RPMI8226 (cell line): ENCODE results near the gene TENM3.
A peak's percentile ranks its signal among the peaks of the same experiment; 100 is the strongest.

Experiments used
- DNase-seq: peaks from one replicate; pipeline ENCODE4 v3.0.0-alpha.2; 2015

TENM3 gene

GRCh38 chr4:182470215-182470614 is 227.0 kb downstream of the TENM3 start:
- no peak for DNase-seq

GRCh38 chr4:182475539-182475938 is 232.3 kb downstream of the TENM3 start:
- DNase-seq = no peak

DNA sequence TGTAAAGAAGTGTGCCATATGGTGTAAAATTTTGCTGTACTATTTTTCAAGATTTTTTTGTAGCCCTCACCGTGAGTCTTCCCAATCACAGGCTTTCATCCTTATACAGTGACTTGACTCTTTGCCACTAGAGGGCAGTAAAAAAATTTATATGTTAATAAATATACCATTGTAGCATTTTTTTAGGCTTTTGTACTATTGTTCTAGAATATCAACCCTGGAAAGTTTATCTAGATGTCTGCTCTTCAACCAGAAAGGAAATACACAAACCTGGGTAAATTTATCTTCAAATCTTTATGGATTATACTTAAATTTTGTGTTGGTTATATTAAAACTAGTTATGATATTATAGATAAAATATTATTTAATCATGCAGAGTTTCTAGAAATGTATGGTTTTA is 235.3 kb downstream of the TENM3 start:
- peak; percentile 38 for DNase-seq

DNA sequence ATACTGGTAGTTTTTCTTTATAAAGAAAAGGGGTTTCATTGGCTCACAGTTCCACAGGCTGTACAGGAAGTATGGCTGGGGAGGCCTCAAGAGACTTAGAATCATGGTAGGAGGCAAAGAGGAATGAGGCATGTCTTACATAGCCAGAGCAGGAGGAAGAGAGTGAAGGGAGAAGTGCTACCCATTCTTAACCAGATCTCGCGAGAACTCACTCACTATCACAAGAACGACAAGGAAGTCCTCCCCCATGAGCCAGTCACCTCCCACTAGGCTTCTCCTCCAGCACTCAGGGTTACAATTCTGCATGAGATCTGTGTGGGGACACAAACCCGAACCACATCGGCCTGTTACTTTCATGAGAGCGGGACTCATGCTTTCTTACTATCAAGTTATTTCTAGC is 240.5 kb downstream of the TENM3 start:
- no peak for DNase-seq

GRCh38 chr4:182486881-182487280 is 243.7 kb downstream of the TENM3 start:
- DNase-seq = no peak

GRCh38 chr4:182488896-182489295 is 245.7 kb downstream of the TENM3 start:
- no peak for DNase-seq

GRCh38 chr4:182489607-182490006 is 246.4 kb downstream of the TENM3 start:
- DNase-seq = no peak

DNA sequence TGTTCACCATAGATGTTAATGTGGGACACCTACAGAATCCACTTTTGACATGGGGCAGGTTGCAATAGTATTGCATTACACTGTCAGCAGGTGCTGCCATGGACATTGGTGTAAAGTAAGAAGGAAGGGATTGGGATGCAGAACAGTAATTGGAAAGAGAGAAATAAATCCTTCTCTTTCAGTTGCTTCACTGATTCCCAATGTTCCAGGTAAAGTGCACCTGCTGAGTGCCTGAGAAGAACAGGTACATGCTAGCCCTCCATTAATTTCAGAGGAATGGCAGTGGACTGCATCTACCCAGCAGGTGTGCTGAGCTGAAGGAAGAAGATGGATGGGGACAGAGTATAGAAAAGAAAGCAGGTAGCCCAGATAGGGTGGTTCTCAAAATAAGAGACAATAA is 248.5 kb downstream of the TENM3 start:
- DNase-seq = no peak

- peak; percentile 54 for DNase-seq
Measured at GRCh38 chr4:182492423-182492822, 249.2 kb downstream of the TENM3 start.

GRCh38 chr4:182493377-182493776 is 250.2 kb downstream of the TENM3 start:
- no peak for DNase-seq

- DNase-seq = no peak
Measured at GRCh38 chr4:182494103-182494502, 250.9 kb downstream of the TENM3 start.

DNA sequence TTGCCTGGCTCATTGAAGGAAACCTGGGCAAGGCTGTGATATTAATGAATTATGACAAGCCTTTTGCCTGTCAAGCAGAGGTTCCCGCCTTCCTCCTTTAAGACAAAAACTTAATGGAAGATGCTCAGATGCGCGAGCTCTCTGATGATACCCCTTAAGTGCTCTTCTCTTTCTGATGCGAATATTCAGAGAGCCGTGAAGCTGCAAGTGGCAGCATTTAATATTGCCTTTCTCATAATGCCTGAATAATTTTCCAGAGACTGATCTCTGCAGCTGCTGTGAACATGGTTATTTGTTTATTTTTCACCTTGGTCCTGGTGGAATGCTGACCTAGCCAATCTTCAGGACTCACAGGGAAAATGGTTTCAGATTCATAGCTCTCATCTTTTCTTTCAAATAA is 251.8 kb downstream of the TENM3 start:
- DNase-seq = no peak

DNA sequence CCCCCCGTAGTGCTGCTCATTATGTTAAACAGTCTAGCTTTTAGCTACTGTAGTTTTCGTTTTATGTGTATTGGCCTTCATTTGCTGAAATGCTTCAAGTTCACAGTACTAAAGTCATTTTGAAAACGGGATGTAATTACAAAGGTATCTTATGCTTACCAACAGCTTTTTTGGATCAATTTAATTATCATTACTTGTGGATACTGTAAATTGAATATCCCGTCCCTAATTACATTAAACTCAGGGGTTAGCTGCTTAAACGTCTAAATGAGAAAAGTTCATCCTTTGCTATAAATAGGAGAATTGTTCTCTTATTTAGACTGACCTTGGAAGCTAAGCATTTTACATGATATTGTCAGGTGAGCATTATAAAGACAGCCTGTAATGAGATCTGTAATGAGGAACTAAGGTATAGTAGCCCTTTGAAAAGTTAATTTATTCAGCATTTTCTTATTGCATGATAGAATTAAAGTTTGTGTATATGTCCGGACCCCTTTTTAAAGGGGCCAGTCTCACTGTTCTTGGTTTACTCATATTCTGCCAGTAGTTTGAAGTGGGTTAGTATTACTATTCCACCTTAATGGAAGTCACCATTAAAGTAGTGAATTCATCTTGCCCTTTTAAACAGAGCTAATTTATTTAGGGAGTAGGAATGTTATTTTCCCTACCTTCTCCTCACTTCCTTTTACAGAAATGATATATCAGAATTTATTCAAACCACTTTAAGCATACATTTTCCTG is 252.6 kb downstream of the TENM3 start:
- no peak for DNase-seq

- no peak for DNase-seq
Measured at GRCh38 chr4:182496408-182496807, 253.2 kb downstream of the TENM3 start.

- DNase-seq = no peak
Measured at GRCh38 chr4:182502064-182502463, 258.9 kb downstream of the TENM3 start.

DNA sequence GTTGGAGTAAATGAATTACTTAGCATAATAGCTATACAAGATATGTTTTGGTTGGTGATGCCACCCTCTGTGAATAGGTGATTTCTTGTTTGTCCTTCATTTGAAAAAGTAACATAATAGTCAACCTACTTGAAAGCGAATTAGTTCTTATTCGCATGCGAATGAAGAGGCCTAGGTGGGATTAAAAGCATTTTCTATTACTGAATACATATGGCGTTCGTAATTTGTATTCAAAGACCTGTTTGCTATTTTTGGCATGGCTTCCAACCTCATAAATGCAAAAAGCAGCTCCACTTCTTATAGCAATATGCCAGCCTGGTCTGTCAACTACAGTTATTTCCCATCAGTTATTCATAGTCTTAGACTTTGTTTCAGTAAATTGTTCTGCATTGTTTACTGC is 261.3 kb downstream of the TENM3 start:
- no peak for DNase-seq

DNA sequence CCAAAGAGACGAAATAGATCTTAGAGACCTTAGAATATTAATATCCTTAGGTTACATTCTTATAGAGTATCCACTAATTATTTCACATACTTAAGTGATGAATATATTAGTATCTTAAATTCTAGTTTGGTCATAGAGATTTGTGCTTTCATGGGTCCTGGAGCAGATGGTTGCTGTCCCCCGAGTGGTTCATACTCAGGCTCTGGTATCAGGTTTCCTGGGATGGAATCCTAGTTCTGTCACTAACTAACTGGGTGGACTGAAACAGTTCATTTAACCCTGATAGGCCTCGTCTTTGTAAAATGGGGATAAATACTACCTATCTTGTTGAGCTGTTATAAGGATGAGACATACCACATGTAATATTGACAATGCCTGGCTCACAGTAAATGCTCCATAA is 264.6 kb downstream of the TENM3 start:
- no peak for DNase-seq

DNA sequence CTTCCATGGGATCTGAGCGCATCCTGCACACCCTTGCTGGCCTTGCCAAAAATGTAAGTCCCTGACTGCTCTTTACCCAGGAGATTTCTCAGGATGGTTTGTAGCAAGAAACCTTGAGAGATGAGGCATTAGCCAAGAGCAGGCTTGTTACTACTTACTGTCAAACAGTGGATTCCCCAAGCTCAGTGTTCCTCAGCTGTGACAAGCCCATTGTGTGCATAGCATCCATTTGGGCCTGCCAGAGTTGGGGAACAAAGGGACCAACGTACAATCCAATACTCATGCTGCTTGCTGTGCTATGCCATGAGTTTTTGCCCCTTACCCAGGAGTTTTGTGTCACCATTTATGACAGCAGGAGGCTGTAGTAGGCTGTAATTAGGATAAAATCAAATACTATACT is 267.6 kb downstream of the TENM3 start:
- DNase-seq = no peak

- no peak for DNase-seq
Measured at GRCh38 chr4:182513587-182514291, 270.5 kb downstream of the TENM3 start.

DNA sequence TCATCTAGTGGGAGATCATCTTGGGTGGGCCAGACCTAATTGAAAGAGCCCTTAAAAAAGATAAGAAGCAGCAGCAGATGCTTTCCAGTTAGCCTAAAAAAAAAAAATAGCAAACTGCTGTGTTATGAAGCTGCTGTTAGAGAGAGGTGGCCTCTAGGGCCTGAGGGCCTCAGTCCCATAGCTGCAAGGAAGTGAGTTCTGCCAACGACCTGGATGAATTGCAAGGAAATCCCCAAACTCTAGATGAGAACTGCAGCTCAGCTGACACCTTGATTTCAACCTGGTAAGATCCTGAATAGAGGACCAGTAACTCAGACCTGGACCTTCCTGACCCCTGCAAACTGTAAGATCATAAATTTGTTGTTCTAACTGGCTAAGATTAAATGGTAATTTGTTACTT is 275.2 kb downstream of the TENM3 start:
- no peak for DNase-seq

DNA sequence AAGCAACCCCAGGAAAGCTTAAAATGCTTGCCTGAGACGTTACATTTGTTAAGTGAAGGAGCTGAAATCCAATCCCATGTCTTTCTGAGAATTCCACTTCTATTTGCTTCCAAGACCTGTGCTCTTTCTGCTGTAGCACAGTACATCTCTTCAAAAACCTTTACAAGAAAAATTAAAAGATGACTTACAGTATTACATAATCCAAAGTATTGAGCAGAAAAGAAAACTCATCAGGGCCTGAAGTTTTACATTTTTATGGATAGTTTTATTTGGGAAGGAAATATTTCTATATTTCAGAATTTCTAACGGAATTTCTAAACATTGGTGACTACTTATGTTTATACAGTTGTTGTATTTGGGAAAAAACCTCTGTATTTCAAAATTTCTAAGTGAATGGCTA is 276.3 kb downstream of the TENM3 start:
- no peak for DNase-seq

- DNase-seq = no peak
Measured at GRCh38 chr4:182521011-182521410, 277.8 kb downstream of the TENM3 start.

DNA sequence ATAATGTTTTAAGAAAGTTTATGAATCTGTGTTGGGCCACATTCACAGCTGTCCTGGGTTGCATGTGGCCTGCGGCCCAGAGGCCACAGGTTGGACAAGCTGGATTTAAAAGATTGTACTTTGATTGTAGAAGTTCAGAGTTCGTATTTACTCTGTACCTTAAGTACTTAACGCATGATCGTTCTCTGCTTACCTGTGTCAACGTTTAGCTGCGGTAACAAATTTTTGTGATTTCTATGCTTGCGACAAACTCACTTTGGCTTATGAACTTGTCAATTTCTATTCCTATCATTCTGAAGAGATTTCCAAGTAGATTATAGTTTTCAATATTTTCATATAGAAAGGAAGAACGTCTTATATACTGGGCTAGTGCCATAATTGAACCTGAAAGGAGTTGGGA is 285.6 kb downstream of the TENM3 start:
- no peak for DNase-seq

GRCh38 chr4:182530451-182530850 is 287.2 kb downstream of the TENM3 start:
- no peak for DNase-seq
